Measurements from ENCODE around the gene MAPT.

DNA sequence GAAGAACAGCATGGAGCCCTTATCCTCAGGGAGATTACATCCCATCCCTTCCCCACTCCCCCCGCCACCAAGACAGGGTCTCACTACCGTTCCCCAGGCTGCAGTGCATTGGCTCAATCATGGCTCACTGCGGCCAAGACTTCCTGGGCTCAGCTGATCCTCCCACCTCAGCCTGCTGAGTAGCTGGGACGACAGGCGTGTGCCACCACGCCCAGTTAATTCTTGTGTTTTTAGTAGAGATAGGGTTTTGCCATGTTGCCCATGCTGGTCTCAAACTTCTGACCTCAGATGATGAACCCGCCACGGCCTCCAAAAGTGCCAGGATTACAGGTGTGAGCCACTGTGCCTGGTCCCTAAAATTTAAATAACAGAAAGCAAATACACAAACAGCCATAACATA is 153.5 kb downstream of the MAPT start:
- TF ChIP-seq RAD21 (IDR thresholded peaks at IDR 0.05; ENCODE audit: low read depth) (no peak), EP300 (IDR thresholded peaks at IDR 0.05; ENCODE audit: borderline replicate concordance) (no peak), YY1 (IDR thresholded peaks at IDR 0.05; ENCODE audit: low read depth) (no peak), CEBPB (IDR thresholded peaks at IDR 0.05) (no peak), TEAD4 (IDR thresholded peaks at IDR 0.05) (no peak), TCF12 (IDR thresholded peaks at IDR 0.05; ENCODE audit: low read depth) (no peak), FOXM1 (IDR thresholded peaks at IDR 0.05; ENCODE audit: borderline replicate concordance, low read depth) (no peak), TAF1 (IDR thresholded peaks at IDR 0.05; ENCODE audit: low read depth) (no peak), ZBTB7A (IDR thresholded peaks at IDR 0.05; ENCODE audit: low read depth) (no peak), NFIC (IDR thresholded peaks at IDR 0.05) (no peak)
- TF ChIP-seq, protein P1, sequence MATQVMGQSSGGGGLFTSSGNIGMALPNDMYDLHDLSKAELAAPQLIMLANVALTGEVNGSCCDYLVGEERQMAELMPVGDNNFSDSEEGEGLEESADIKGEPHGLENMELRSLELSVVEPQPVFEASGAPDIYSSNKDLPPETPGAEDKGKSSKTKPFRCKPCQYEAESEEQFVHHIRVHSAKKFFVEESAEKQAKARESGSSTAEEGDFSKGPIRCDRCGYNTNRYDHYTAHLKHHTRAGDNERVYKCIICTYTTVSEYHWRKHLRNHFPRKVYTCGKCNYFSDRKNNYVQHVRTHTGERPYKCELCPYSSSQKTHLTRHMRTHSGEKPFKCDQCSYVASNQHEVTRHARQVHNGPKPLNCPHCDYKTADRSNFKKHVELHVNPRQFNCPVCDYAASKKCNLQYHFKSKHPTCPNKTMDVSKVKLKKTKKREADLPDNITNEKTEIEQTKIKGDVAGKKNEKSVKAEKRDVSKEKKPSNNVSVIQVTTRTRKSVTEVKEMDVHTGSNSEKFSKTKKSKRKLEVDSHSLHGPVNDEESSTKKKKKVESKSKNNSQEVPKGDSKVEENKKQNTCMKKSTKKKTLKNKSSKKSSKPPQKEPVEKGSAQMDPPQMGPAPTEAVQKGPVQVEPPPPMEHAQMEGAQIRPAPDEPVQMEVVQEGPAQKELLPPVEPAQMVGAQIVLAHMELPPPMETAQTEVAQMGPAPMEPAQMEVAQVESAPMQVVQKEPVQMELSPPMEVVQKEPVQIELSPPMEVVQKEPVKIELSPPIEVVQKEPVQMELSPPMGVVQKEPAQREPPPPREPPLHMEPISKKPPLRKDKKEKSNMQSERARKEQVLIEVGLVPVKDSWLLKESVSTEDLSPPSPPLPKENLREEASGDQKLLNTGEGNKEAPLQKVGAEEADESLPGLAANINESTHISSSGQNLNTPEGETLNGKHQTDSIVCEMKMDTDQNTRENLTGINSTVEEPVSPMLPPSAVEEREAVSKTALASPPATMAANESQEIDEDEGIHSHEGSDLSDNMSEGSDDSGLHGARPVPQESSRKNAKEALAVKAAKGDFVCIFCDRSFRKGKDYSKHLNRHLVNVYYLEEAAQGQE (IDR thresholded peaks at IDR 0.05; ENCODE audit: low read depth), result no peak
- TF ChIP-seq, protein P2, sequence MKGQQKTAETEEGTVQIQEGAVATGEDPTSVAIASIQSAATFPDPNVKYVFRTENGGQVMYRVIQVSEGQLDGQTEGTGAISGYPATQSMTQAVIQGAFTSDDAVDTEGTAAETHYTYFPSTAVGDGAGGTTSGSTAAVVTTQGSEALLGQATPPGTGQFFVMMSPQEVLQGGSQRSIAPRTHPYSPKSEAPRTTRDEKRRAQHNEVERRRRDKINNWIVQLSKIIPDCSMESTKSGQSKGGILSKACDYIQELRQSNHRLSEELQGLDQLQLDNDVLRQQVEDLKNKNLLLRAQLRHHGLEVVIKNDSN (IDR thresholded peaks at IDR 0.05), result no peak

Data from Ishikawa (cell line).